Measurements from ENCODE around the gene TMPRSS13. TPM values are rescaled to one million over a fixed set of nuclear protein-coding genes. Genes with fewer than 3 reads are reported as not detected.
"Not testable (repeated sequence)": the region's sequence is repeated elsewhere in the genome, so short reads cannot be mapped to it uniquely, and the experiment has no call there.

Gene TMPRSS13
- polyA plus RNA-seq (2013, experiment 1 of 2), result 0.10 TPM
- 0.12 TPM for polyA plus RNA-seq (2013, experiment 2 of 2)

GRCh38 chr11:117929142-117929915, at the start of gene TMPRSS13:
Gene TMPRSS13, minus strand, starts transcription at chr11:117929402. Its CDS starts 95 bp downstream, at chr11:117929307.
- no CpG with 5 or more reads among the region's 13 CpGs for WGBS, 2 donors (ENCODE audit: extremely low coverage in 2 of 2, insufficient read length in 2 of 2, insufficient replicate concordance in 1 of 2)
- Histone ChIP-seq H3K27me3 (ENCODE audit: control insufficient read depth in 3 of 3, insufficient read depth in 3 of 3, low read depth in 1 of 3, low read length in 3 of 3) (peaks cover 0 to 44% (median 0%) of the 10 kb centered on the region in 3 experiments), H3K4ac (ENCODE audit: low read length) (no peak within 1 kb of the TSS), H2BK120ac (ENCODE audit: low read depth, low read length) (no peak within 1 kb of the TSS), H2AK5ac (ENCODE audit: low read depth, low read length) (peak within 1 kb of the TSS; percentile 37), H3K4me1 (ENCODE audit: control insufficient read depth in 2 of 2, insufficient read depth in 1 of 2, low read depth in 1 of 2, low read length in 2 of 2) (no peaks in the 10 kb centered on the region), H3K23ac (ENCODE audit: low read depth, low read length, poor library complexity) (no peak within 1 kb of the TSS), H3K18ac (ENCODE audit: low read length) (peak within 1 kb of the TSS; percentile 31), H3K79me1 (ENCODE audit: low read depth, low read length) (no peaks in the 10 kb centered on the region), H2BK12ac (ENCODE audit: low read length) (no peak within 1 kb of the TSS), H4K91ac (ENCODE audit: low read depth, low read length, poor library complexity) (no peak within 1 kb of the TSS), H4K8ac (ENCODE audit: low read depth, low read length) (no peak within 1 kb of the TSS), H2AFZ (ENCODE audit: low read length) (no peak within 1 kb of the TSS), H2BK5ac (ENCODE audit: low read length) (no peak within 1 kb of the TSS), H3K4me2 (ENCODE audit: insufficient read depth, low read length, poor library complexity, severe bottlenecking) (no peak within 1 kb of the TSS), H3K14ac (ENCODE audit: low read length) (no peak within 1 kb of the TSS), H3K36me3 (replicated peaks in 1 of 2; ENCODE audit: control insufficient read depth in 2 of 2, insufficient read depth in 2 of 2, low read length in 2 of 2) (no peaks in the 10 kb centered on the region), H3K4me3 (ENCODE audit: low read length in 2 of 2) (no peak within 1 kb of the TSS), H3K9me3 (replicated peaks in 1 of 2; ENCODE audit: control insufficient read depth in 2 of 2, insufficient read depth in 1 of 2, low read depth in 1 of 2, low read length in 2 of 2) (no peaks in the 10 kb centered on the region), H3K27ac (replicated peaks; ENCODE audit: low read length) (no peak within 1 kb of the TSS), H2BK15ac (ENCODE audit: low read length) (no peak within 1 kb of the TSS), H3K9ac (ENCODE audit: low read depth, low read length, poor library complexity) (no peak within 1 kb of the TSS)
- DNase-seq (ENCODE audit: low spot score), result no peak

- no peak overlapping the region for H4K8ac ChIP-seq (ENCODE audit: low read depth, low read length)
- no peak overlapping the region for H4K91ac ChIP-seq (ENCODE audit: low read depth, low read length, poor library complexity)
- H2BK5ac ChIP-seq (ENCODE audit: low read length), result no peak overlapping the region
- H2AFZ ChIP-seq (ENCODE audit: low read length), result no peak overlapping the region
- no peak overlapping the region for H3K4me3 ChIP-seq (ENCODE audit: low read length in 2 of 2)
- no peak overlapping the region for H2BK12ac ChIP-seq (ENCODE audit: low read length)
- WGBS, 2 donors (ENCODE audit: extremely low coverage in 2 of 2, insufficient read length in 2 of 2, insufficient replicate concordance in 1 of 2), result no CpG with 5 or more reads among the region's 4 CpGs
- no peaks in the 10 kb centered on the region for H3K36me3 ChIP-seq (replicated peaks in 1 of 2; ENCODE audit: control insufficient read depth in 2 of 2, insufficient read depth in 2 of 2, low read length in 2 of 2)
- no peaks in the 10 kb centered on the region for H3K9me3 ChIP-seq (replicated peaks in 1 of 2; ENCODE audit: control insufficient read depth in 2 of 2, insufficient read depth in 1 of 2, low read depth in 1 of 2, low read length in 2 of 2)
- H3K14ac ChIP-seq (ENCODE audit: low read length), result no peak overlapping the region
- no peak overlapping the region for H2BK120ac ChIP-seq (ENCODE audit: low read depth, low read length)
- DNase-seq (ENCODE audit: low spot score), result no peak
- H3K27ac ChIP-seq (replicated peaks; ENCODE audit: low read length), result no peak overlapping the region
- H3K4me1 ChIP-seq (ENCODE audit: control insufficient read depth in 2 of 2, insufficient read depth in 1 of 2, low read depth in 1 of 2, low read length in 2 of 2), result no peaks in the 10 kb centered on the region
- H3K23ac ChIP-seq (ENCODE audit: low read depth, low read length, poor library complexity), result no peak overlapping the region
- H2BK15ac ChIP-seq (ENCODE audit: low read length), result no peak overlapping the region
- H3K4ac ChIP-seq (ENCODE audit: low read length), result no peak overlapping the region
- H3K79me1 ChIP-seq (ENCODE audit: low read depth, low read length), result no peaks in the 10 kb centered on the region
- H2AK5ac ChIP-seq (ENCODE audit: low read depth, low read length), result no peak overlapping the region
- peaks cover 0 to 8% (median 0%) of the 10 kb centered on the region in 3 experiments for H3K27me3 ChIP-seq (ENCODE audit: control insufficient read depth in 3 of 3, insufficient read depth in 3 of 3, low read depth in 1 of 3, low read length in 3 of 3)
- no peak overlapping the region for H3K4me2 ChIP-seq (ENCODE audit: insufficient read depth, low read length, poor library complexity, severe bottlenecking)
- H3K9ac ChIP-seq (ENCODE audit: low read depth, low read length, poor library complexity), result no peak overlapping the region
- H3K18ac ChIP-seq (ENCODE audit: low read length), result no peak overlapping the region
Observed at GRCh38 chr11:117978991-117979390, 49.8 kb upstream of the TMPRSS13 start.

- not testable (repeated sequence) for H3K23ac ChIP-seq (ENCODE audit: low read depth, low read length, poor library complexity); H3K9ac ChIP-seq (ENCODE audit: low read depth, low read length, poor library complexity); H3K36me3 ChIP-seq (replicated peaks in 1 of 2; ENCODE audit: control insufficient read depth in 2 of 2, insufficient read depth in 2 of 2, low read length in 2 of 2); H2BK120ac ChIP-seq (ENCODE audit: low read depth, low read length); H3K4ac ChIP-seq (ENCODE audit: low read length); DNase-seq (ENCODE audit: low spot score); H2BK15ac ChIP-seq (ENCODE audit: low read length); H2AK5ac ChIP-seq (ENCODE audit: low read depth, low read length); H3K4me3 ChIP-seq (ENCODE audit: low read length in 2 of 2); H2BK12ac ChIP-seq (ENCODE audit: low read length); H3K9me3 ChIP-seq (replicated peaks in 1 of 2; ENCODE audit: control insufficient read depth in 2 of 2, insufficient read depth in 1 of 2, low read depth in 1 of 2, low read length in 2 of 2); H3K27me3 ChIP-seq (ENCODE audit: control insufficient read depth in 3 of 3, insufficient read depth in 3 of 3, low read depth in 1 of 3, low read length in 3 of 3); H3K27ac ChIP-seq (replicated peaks; ENCODE audit: low read length); H3K4me2 ChIP-seq (ENCODE audit: insufficient read depth, low read length, poor library complexity, severe bottlenecking); H3K4me1 ChIP-seq (ENCODE audit: control insufficient read depth in 2 of 2, insufficient read depth in 1 of 2, low read depth in 1 of 2, low read length in 2 of 2); H4K8ac ChIP-seq (ENCODE audit: low read depth, low read length); H2BK5ac ChIP-seq (ENCODE audit: low read length); H4K91ac ChIP-seq (ENCODE audit: low read depth, low read length, poor library complexity); H3K18ac ChIP-seq (ENCODE audit: low read length); H2AFZ ChIP-seq (ENCODE audit: low read length); H3K79me1 ChIP-seq (ENCODE audit: low read depth, low read length); H3K14ac ChIP-seq (ENCODE audit: low read length)
- WGBS, 2 donors (ENCODE audit: extremely low coverage in 2 of 2, insufficient read length in 2 of 2, insufficient replicate concordance in 1 of 2), result no CpG with 5 or more reads among the region's 36 CpGs
Observed at GRCh38 chr11:117978291-117978910, 49.2 kb upstream of the TMPRSS13 start.

GRCh38 chr11:117977612-117978264, 48.5 kb upstream of the TMPRSS13 start:
- no CpG with 5 or more reads among the region's 23 CpGs for WGBS, 2 donors (ENCODE audit: extremely low coverage in 2 of 2, insufficient read length in 2 of 2, insufficient replicate concordance in 1 of 2)
- H3K36me3 ChIP-seq (replicated peaks in 1 of 2; ENCODE audit: control insufficient read depth in 2 of 2, insufficient read depth in 2 of 2, low read length in 2 of 2); H3K79me1 ChIP-seq (ENCODE audit: low read depth, low read length): not testable (repeated sequence)

More at GRCh38 chr11:117977612-117978264, 48.5 kb upstream of the TMPRSS13 start:
- H2BK15ac ChIP-seq (ENCODE audit: low read length); H2BK120ac ChIP-seq (ENCODE audit: low read depth, low read length); H4K8ac ChIP-seq (ENCODE audit: low read depth, low read length); H3K27me3 ChIP-seq (ENCODE audit: control insufficient read depth in 3 of 3, insufficient read depth in 3 of 3, low read depth in 1 of 3, low read length in 3 of 3); H3K9me3 ChIP-seq (replicated peaks in 1 of 2; ENCODE audit: control insufficient read depth in 2 of 2, insufficient read depth in 1 of 2, low read depth in 1 of 2, low read length in 2 of 2); H4K91ac ChIP-seq (ENCODE audit: low read depth, low read length, poor library complexity); H2BK5ac ChIP-seq (ENCODE audit: low read length); H3K4me3 ChIP-seq (ENCODE audit: low read length in 2 of 2); DNase-seq (ENCODE audit: low spot score); H3K18ac ChIP-seq (ENCODE audit: low read length); H3K4me1 ChIP-seq (ENCODE audit: control insufficient read depth in 2 of 2, insufficient read depth in 1 of 2, low read depth in 1 of 2, low read length in 2 of 2); H3K14ac ChIP-seq (ENCODE audit: low read length); H2BK12ac ChIP-seq (ENCODE audit: low read length); H3K9ac ChIP-seq (ENCODE audit: low read depth, low read length, poor library complexity); H3K23ac ChIP-seq (ENCODE audit: low read depth, low read length, poor library complexity); H3K4ac ChIP-seq (ENCODE audit: low read length); H2AK5ac ChIP-seq (ENCODE audit: low read depth, low read length); H2AFZ ChIP-seq (ENCODE audit: low read length); H3K27ac ChIP-seq (replicated peaks; ENCODE audit: low read length); H3K4me2 ChIP-seq (ENCODE audit: insufficient read depth, low read length, poor library complexity, severe bottlenecking): not testable (repeated sequence)
